WERI-Rb-1 (cell line): Measurements from ENCODE around the gene GIMD1.

Experiments
- DNase-seq: peaks from one replicate; pipeline ENCODE4 v3.0.0-alpha.2; 2020
- H3K27ac ChIP-seq: fragments of 250-450 bp; sonication (Bioruptor Pico); 2 replicates; pipeline ENCODE4 v1.5.1; 2020; ENCODE audit warnings: mild to moderate bottlenecking, moderate library complexity
- H3K27me3 ChIP-seq: fragments of 250-450 bp; sonication (Bioruptor Pico); 2 replicates; pipeline ENCODE4 v1.5.1; 2021; ENCODE audit warnings: mild to moderate bottlenecking, low read depth, moderate library complexity; ENCODE audit not compliant: insufficient read depth, severe bottlenecking
- H3K36me3 ChIP-seq: fragments of 250-450 bp; sonication (Bioruptor Pico); 2 replicates; pipeline ENCODE4 v1.5.1; 2020; ENCODE audit warnings: mild to moderate bottlenecking, moderate library complexity
- H3K4me3 ChIP-seq: 2 replicates; pipeline ENCODE4 v1.5.1; 2011; ENCODE audit warnings: low read depth, mild to moderate bottlenecking, control low read depth, low read length
- H3K9me3 ChIP-seq: fragments of 250-450 bp; sonication (Bioruptor Pico); 2 replicates; pipeline ENCODE4 v1.5.1; 2021; ENCODE audit warnings: mild to moderate bottlenecking, moderate library complexity; ENCODE audit not compliant: severe bottlenecking
- CTCF ChIP-seq: IDR thresholded peaks from 2 replicates; pipeline ENCODE4 v1.5.1; 2011; ENCODE audit warnings: low read depth, mild to moderate bottlenecking, control low read depth, inconsistent platforms, low read length

The GIMD1 gene

GRCh38 chr4:106337916-106338315, 30.7 kb downstream of the GIMD1 start:
- H3K9me3 ChIP-seq: no peaks in the 10 kb centered on the region
- no peak for TF ChIP-seq CTCF
- H3K4me3 ChIP-seq: no peak overlapping the region
- peaks cover 50% of the 10 kb centered on the region for H3K36me3 ChIP-seq
- no peak for DNase-seq
- H3K27me3 ChIP-seq: no peaks in the 10 kb centered on the region
- H3K27ac ChIP-seq: no peak overlapping the region

DNA sequence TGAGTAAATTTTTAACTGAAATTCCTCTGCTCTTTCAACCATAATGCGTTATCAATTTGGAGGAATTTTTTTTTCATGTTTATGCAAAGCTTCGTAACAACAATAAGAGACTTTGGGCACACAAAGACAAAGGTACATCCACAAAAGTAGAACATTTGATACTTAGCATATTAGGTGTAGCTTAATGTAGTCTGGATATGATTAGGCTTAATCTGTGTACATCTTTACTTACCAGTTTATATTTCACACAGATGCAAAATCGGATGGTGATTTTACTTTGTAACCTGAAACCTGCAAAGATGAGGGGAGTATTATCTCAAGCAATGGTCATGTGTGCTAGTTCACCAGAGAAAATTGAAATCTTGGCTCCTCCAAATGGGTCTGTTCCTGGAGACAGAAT, 32.0 kb downstream of the GIMD1 start:
- no peaks in the 10 kb centered on the region for H3K9me3 ChIP-seq
- H3K27me3 ChIP-seq: no peaks in the 10 kb centered on the region
- H3K27ac ChIP-seq: no peak overlapping the region
- TF ChIP-seq CTCF: no peak
- peaks cover 55% of the 10 kb centered on the region for H3K36me3 ChIP-seq
- H3K4me3 ChIP-seq: no peak overlapping the region
- no peak for DNase-seq

DNA sequence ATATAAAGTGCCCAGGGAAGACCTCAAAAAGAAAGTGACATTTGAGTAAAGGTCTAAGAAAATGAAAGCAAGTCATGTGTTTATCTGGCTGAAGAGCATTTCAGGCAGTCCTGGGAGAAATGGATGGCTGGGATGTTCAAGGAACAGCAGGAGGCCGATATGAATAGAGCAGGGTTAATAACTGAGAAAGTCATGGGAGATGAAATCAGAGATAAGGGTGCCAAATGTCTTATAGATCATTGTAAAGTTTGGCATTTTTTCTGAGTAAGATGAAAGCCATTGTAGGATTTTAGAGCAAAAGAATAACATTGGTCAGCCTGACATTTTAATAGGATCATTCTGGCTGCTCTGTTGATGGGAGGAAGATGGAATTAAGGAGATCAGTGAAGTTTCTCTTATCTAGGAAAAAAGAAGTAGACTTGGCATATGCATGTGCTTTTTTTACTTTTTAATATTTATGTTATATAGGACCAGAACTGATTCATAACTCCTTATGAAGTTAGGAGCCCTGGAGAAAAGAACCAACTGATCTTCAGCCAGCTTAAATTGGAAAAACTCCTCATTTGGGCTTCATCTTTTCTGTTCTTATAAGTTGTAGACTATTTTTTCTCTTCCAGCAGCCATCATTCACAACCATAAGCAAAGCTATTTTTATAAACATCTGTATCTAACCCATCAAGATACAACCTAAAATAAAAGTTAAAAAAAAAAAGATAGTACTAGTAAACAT, 33.7 kb downstream of the GIMD1 start:
- DNase-seq: no peak
- no peak for TF ChIP-seq CTCF
- Histone ChIP-seq H3K36me3 (peaks cover 58% of the 10 kb centered on the region), H3K4me3 (no peak overlapping the region), H3K27me3 (no peaks in the 10 kb centered on the region), H3K9me3 (no peaks in the 10 kb centered on the region), H3K27ac (no peak overlapping the region)

GRCh38 chr4:106333186-106333585, 35.4 kb downstream of the GIMD1 start:
- H3K27ac ChIP-seq: no peak overlapping the region
- H3K4me3 ChIP-seq: no peak overlapping the region
- H3K27me3 ChIP-seq: no peaks in the 10 kb centered on the region
- H3K36me3 ChIP-seq: peaks cover 55% of the 10 kb centered on the region
- no peaks in the 10 kb centered on the region for H3K9me3 ChIP-seq
- DNase-seq: no peak
- TF ChIP-seq CTCF: no peak

DNA sequence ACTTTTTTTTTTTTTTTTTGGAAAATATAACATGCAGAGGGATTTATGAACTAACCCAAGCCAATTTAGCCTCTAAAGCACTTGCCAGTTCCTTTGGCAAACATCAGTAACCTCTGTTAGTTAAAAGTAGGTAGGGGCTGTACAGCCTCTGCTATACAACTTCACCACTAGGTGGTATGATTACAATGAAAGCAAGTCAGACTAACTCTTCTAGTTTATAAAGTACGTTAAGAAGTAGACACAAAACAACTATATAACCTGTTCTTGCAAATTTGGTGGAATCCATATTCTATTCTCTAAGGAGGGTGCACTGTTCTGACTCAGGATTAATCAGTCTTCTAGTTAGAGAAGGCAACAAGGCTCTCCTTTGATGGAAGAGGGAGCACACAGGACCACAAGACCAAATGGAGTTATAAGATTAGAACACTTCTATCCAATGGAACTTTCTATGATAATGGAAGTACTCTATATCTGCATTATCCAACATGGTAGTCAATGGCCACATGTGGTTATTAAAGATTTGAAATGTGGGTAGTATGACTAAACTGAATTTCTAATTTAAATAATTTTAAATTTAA, 39.4 kb downstream of the GIMD1 start:
- DNase-seq: no peak
- no peaks in the 10 kb centered on the region for H3K9me3 ChIP-seq
- no peak overlapping the region for H3K4me3 ChIP-seq
- H3K27ac ChIP-seq: no peak overlapping the region
- TF ChIP-seq CTCF: peak; percentile 68
- H3K36me3 ChIP-seq: peaks cover 45% of the 10 kb centered on the region
- H3K27me3 ChIP-seq: no peaks in the 10 kb centered on the region
